LNCAP (cell line): ENCODE data around the gene ZCCHC24.
A peak's percentile ranks its signal among the peaks of the same experiment; 100 is the strongest.

ENCODE experiments used
- CTCF ChIP-seq: fragments of 450-650 bp; IDR thresholded peaks from 2 replicates; pipeline ENCODE4 v1.5.1; 2017; ENCODE audit warnings: mild to moderate bottlenecking

ZCCHC24 gene

GRCh38 chr10:79347226-79347893 is 98.1 kb downstream of the ZCCHC24 start, which contains the start of gene PPIF:
Gene PPIF, plus strand, starts transcription at chr10:79347469. Its CDS starts 80 bp downstream, at chr10:79347549.
- TF ChIP-seq CTCF, result peak; percentile 96

- TF ChIP-seq CTCF, result no peak
These were observed 98.8 kb downstream of the ZCCHC24 start for GRCh38 chr10:79346388-79347225.

- TF ChIP-seq CTCF, result no peak
These were observed 99.4 kb downstream of the ZCCHC24 start for GRCh38 chr10:79346012-79346340.

- no peak for TF ChIP-seq CTCF
These were observed 100.0 kb downstream of the ZCCHC24 start for GRCh38 chr10:79345241-79346011.

GRCh38 chr10:79344502-79345195 is 100.8 kb downstream of the ZCCHC24 start:
- TF ChIP-seq CTCF, result no peak

GRCh38 chr10:79342811-79343561 is 102.4 kb downstream of the ZCCHC24 start:
- no peak for TF ChIP-seq CTCF
